MM.1S (cell line): ENCODE results near the gene KCNJ1.

Source experiments
- DNase-seq: peaks from one replicate; pipeline ENCODE4 v3.0.0-alpha.2; 2015
- H2AFZ ChIP-seq: fragments of 300-600 bp; sonication (generic); 2 replicates; pipeline ENCODE4 v1.6.0; 2016; ENCODE audit warnings: antibody characterized with exemption, low read length
- H3F3A ChIP-seq: fragments of 300-600 bp; sonication (generic); 2 replicates; pipeline ENCODE4 v1.6.1; 2016; ENCODE audit warnings: mild to moderate bottlenecking, antibody characterized with exemption, low read length, moderate library complexity, mixed read lengths; ENCODE audit not compliant: insufficient read depth
- H3K27ac ChIP-seq: fragments of 300-600 bp; sonication (generic); 2 replicates; pipeline ENCODE4 v1.5.1; 2016; ENCODE audit warnings: mild to moderate bottlenecking, low read length
- H3K27me3 ChIP-seq: fragments of 300-600 bp; sonication (generic); replicated peaks from 2 replicates; pipeline ENCODE4 v1.6.0; 2016; ENCODE audit warnings: low read length; ENCODE audit not compliant: insufficient read depth
- H3K36me3 ChIP-seq: fragments of 300-600 bp; sonication (generic); replicated peaks from 2 replicates; pipeline ENCODE4 v1.6.1; 2016; ENCODE audit warnings: mild to moderate bottlenecking, low read length, mixed read lengths; ENCODE audit not compliant: insufficient read depth
- H3K4me1 ChIP-seq: fragments of 300-600 bp; sonication (generic); 2 replicates; pipeline ENCODE4 v1.6.1; 2016; ENCODE audit warnings: low read length, mixed read lengths
- H3K4me2 ChIP-seq: fragments of 300-600 bp; sonication (generic); 2 replicates; pipeline ENCODE4 v1.6.0; 2016; ENCODE audit warnings: low read depth, low read length
- H3K4me3 ChIP-seq: fragments of 300-600 bp; sonication (generic); 2 replicates; pipeline ENCODE4 v1.5.1; 2016; ENCODE audit warnings: low read length, mixed read lengths
- H3K79me2 ChIP-seq: fragments of 300-600 bp; sonication (generic); 2 replicates; pipeline ENCODE4 v1.6.1; 2016; ENCODE audit warnings: mixed run types, low read length, mixed read lengths
- H3K9ac ChIP-seq: fragments of 300-600 bp; sonication (generic); 2 replicates; pipeline ENCODE4 v1.6.1; 2016; ENCODE audit warnings: low read length, mixed read lengths
- H3K9me2 ChIP-seq: fragments of 300-600 bp; sonication (generic); replicated peaks from 2 replicates; pipeline ENCODE4 v1.6.1; 2016; ENCODE audit warnings: mild to moderate bottlenecking, low read length, mixed read lengths; ENCODE audit not compliant: insufficient read depth
- H3K9me3 ChIP-seq: fragments of 300-600 bp; sonication (generic); replicated peaks from 2 replicates; pipeline ENCODE4 v1.6.1; 2016; ENCODE audit warnings: mild to moderate bottlenecking, low read length, mixed read lengths; ENCODE audit not compliant: insufficient read depth
- H4K20me1 ChIP-seq: fragments of 300-600 bp; sonication (generic); 2 replicates; pipeline ENCODE4 v1.6.1; 2016; ENCODE audit warnings: mild to moderate bottlenecking, low read length, moderate library complexity, mixed read lengths; ENCODE audit not compliant: insufficient read depth
- EZH2 ChIP-seq: fragments of 300-600 bp; sonication (generic); optimal IDR thresholded peaks from 2 replicates; pipeline ENCODE3; 2017; ENCODE audit warnings: low read depth, mild to moderate bottlenecking, antibody characterized with exemption, low read length, mixed read lengths
- EZH2phosphoT487 ChIP-seq: fragments of 300-600 bp; sonication (generic); IDR thresholded peaks from 2 replicates; pipeline ENCODE4 v1.6.1; 2018; ENCODE audit warnings: antibody characterized with exemption, low read length
- TF ChIP-seq, protein P1 (sequence below): fragments of 300-600 bp; sonication (generic); IDR thresholded peaks from 2 replicates; pipeline ENCODE4 v1.5.1; 2016; ENCODE audit warnings: antibody characterized with exemption, low read length, mixed read lengths

Gene KCNJ1

DNA sequence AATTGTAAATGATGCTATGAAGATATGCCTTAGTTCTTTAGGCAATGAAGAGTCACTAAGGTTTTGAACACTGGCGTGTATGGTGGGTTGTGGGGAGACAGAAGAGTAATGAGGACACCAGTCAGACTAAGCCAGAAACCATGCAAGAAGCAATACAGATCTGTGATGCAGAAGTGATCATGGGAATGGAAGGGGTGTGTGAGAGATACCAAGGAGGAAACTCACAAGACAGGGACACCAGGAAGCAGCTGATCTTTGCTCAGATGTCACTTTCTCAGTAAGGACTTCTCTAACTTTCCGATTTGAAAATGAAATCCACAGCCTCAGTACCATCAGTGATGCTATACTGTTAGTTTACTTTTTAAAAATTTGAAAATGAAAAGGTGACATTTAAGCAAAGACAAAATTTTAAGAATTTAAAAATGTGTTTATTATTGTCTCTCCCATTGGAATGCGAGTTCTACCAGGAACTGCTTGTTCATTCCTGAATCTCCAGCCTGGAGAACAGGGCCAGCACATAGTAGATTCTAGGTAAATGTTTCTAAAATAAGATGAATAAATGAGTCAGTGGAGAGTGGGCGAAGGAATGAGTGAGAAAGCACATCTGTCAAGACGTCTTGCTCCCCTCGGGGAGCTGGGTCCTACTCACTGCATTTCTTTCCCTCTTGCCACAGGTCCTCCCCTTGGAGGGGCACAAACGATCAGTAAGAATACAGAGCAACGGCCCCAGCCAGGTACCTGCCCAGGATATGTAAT lies 60.4 kb downstream of the KCNJ1 start:
- Histone ChIP-seq H3K4me2 (no peak overlapping the region), H3K9ac (no peak overlapping the region), H3K9me2 (no peaks in the 10 kb centered on the region), H3K27ac (no peak overlapping the region), H3K4me1 (no peaks in the 10 kb centered on the region), H3F3A (peaks cover 3% of the 10 kb centered on the region; the same call in 1 of the 2 replicates), H3K27me3 (no peaks in the 10 kb centered on the region), H4K20me1 (peaks cover 5% of the 10 kb centered on the region; the same call in 1 of the 2 replicates), H3K4me3 (no peak overlapping the region), H2AFZ (no peak overlapping the region), H3K79me2 (peaks cover 90% of the 10 kb centered on the region), H3K9me3 (no peaks in the 10 kb centered on the region), H3K36me3 (peaks cover 14% of the 10 kb centered on the region)
- no peak for DNase-seq
- TF ChIP-seq EZH2, result no peak
- TF ChIP-seq, protein P1, sequence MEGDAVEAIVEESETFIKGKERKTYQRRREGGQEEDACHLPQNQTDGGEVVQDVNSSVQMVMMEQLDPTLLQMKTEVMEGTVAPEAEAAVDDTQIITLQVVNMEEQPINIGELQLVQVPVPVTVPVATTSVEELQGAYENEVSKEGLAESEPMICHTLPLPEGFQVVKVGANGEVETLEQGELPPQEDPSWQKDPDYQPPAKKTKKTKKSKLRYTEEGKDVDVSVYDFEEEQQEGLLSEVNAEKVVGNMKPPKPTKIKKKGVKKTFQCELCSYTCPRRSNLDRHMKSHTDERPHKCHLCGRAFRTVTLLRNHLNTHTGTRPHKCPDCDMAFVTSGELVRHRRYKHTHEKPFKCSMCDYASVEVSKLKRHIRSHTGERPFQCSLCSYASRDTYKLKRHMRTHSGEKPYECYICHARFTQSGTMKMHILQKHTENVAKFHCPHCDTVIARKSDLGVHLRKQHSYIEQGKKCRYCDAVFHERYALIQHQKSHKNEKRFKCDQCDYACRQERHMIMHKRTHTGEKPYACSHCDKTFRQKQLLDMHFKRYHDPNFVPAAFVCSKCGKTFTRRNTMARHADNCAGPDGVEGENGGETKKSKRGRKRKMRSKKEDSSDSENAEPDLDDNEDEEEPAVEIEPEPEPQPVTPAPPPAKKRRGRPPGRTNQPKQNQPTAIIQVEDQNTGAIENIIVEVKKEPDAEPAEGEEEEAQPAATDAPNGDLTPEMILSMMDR, result no peak
- TF ChIP-seq EZH2phosphoT487, result no peak

DNA sequence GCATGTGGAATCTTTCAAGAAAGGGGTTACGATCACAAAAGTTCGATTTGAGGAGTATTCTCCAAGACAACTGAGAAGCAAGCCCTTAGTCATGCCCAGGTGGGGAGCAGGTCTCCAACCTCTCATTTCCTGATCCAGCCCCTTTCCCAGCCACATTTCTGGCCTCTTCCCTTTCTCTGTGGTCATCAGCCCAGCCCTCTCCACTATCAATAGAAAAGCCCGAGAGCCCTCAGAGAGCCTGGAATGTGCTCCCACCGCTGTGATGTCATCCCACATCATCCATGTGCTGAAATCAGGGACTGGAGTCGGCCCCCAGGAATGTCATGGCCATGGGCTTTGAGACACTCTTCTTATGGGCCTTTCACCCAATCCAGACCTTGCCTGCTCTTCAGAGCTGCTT lies 62.6 kb downstream of the KCNJ1 start:
- peaks cover 5% of the 10 kb centered on the region; the same call in 1 of the 2 replicates for H4K20me1 ChIP-seq
- no peaks in the 10 kb centered on the region for H3K27me3 ChIP-seq
- no peaks in the 10 kb centered on the region for H3K4me1 ChIP-seq
- no peaks in the 10 kb centered on the region for H3K9me3 ChIP-seq
- no peak overlapping the region for H3K9ac ChIP-seq
- H3K9me2 ChIP-seq, result no peaks in the 10 kb centered on the region
- DNase-seq, result no peak
- H3K79me2 ChIP-seq, result peaks cover 96% of the 10 kb centered on the region
- H3K4me2 ChIP-seq, result no peak overlapping the region
- TF ChIP-seq, protein P1, result no peak
- no peak for TF ChIP-seq EZH2
- TF ChIP-seq EZH2phosphoT487, result no peak
- H2AFZ ChIP-seq, result no peak overlapping the region
- H3F3A ChIP-seq, result peaks cover 3% of the 10 kb centered on the region; the same call in 1 of the 2 replicates
- peaks cover 14% of the 10 kb centered on the region for H3K36me3 ChIP-seq
- no peak overlapping the region for H3K27ac ChIP-seq
- H3K4me3 ChIP-seq, result no peak overlapping the region

DNA sequence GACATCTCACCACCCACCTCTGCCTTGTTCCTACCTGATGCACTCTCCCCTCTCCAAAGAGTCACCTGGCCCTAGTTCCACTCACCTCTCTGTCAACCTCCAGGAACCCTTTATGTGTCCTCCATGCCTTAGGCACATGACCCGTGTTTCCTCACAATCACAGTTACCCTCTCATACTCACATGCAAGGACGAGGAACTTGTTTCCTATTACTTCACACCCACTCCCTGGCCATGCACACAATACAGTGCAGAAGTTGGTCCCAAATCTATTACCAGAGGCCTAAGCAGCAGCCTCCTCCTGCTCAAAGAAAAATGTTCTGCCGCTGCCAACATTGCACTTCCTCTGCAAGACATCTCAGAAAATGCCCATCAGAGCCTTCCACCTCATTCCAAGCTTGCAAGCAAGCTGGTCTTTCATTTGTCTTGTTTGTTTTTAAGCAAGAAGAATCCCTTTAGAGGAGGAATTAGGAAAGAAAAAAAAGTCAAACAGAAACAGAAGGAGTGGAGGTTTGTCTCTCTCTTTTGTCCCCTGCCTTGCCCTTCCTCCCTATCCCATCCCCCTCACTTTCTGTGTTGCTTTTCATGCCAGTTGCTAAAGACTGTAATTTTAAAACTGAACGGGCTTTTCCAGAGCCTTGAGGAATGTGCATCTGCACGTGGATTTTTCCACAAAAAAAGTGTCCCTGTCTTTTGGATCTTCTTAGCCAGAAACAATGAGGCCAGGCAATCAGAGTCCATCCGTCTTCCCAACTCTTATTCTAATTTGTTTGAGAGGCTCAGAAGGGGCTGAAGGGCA lies 63.4 kb downstream of the KCNJ1 start:
- Histone ChIP-seq H3K9me2 (no peaks in the 10 kb centered on the region), H3K36me3 (peaks cover 14% of the 10 kb centered on the region), H3K27ac (no peak overlapping the region), H3K79me2 (peaks cover 97% of the 10 kb centered on the region), H3K27me3 (no peaks in the 10 kb centered on the region), H3K4me2 (no peak overlapping the region), H3K4me1 (no peaks in the 10 kb centered on the region), H4K20me1 (peaks cover 5% of the 10 kb centered on the region; the same call in 1 of the 2 replicates), H2AFZ (no peak overlapping the region), H3K9ac (no peak overlapping the region), H3K9me3 (no peaks in the 10 kb centered on the region), H3K4me3 (no peak overlapping the region), H3F3A (peaks cover 3% of the 10 kb centered on the region; the same call in 1 of the 2 replicates)
- TF ChIP-seq, protein P1, result no peak
- TF ChIP-seq EZH2, result no peak
- TF ChIP-seq EZH2phosphoT487, result no peak
- DNase-seq, result no peak
